HEK293 (cell line): ENCODE data around the gene SUV39H2.

Source experiments
- BCL11A ChIP-seq: fragments of 450-650 bp; formaldehyde crosslinking; IDR thresholded peaks from 2 replicates; pipeline ENCODE4 v1.5.1; 2016; ENCODE audit warnings: low read depth, missing biosample characterization, missing genetic modification characterization
- HOXA7 ChIP-seq: sonication (generic); formaldehyde crosslinking; IDR thresholded peaks from 2 replicates; pipeline ENCODE4 v1.8.1; 2022; ENCODE audit warnings: missing genetic modification reagents, borderline replicate concordance
- ZFP3 ChIP-seq: fragments of 450-650 bp; formaldehyde crosslinking; IDR thresholded peaks from 2 replicates; pipeline ENCODE4 v1.5.1; 2016; ENCODE audit warnings: low read depth, missing biosample characterization, missing genetic modification characterization
- ZNF148 ChIP-seq: fragments of 450-650 bp; formaldehyde crosslinking; IDR thresholded peaks from 2 replicates; pipeline ENCODE4 v1.5.0; 2017; ENCODE audit warnings: missing biosample characterization, missing genetic modification characterization, borderline replicate concordance
- TF ChIP-seq, protein P1 (sequence below): fragments of 450-650 bp; formaldehyde crosslinking; IDR thresholded peaks from 2 replicates; pipeline ENCODE4 v1.5.1; 2016; ENCODE audit warnings: missing biosample characterization, missing genetic modification characterization, low read depth

- TF ChIP-seq BCL11A (tag by site-specific recombination) = no peak
- TF ChIP-seq ZFP3 = no peak
- TF ChIP-seq, protein P1, sequence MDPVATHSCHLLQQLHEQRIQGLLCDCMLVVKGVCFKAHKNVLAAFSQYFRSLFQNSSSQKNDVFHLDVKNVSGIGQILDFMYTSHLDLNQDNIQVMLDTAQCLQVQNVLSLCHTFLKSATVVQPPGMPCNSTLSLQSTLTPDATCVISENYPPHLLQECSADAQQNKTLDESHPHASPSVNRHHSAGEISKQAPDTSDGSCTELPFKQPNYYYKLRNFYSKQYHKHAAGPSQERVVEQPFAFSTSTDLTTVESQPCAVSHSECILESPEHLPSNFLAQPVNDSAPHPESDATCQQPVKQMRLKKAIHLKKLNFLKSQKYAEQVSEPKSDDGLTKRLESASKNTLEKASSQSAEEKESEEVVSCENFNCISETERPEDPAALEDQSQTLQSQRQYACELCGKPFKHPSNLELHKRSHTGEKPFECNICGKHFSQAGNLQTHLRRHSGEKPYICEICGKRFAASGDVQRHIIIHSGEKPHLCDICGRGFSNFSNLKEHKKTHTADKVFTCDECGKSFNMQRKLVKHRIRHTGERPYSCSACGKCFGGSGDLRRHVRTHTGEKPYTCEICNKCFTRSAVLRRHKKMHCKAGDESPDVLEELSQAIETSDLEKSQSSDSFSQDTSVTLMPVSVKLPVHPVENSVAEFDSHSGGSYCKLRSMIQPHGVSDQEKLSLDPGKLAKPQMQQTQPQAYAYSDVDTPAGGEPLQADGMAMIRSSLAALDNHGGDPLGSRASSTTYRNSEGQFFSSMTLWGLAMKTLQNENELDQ = no peak
- TF ChIP-seq HOXA7 (CRISPR knock-in tag) = no peak
- TF ChIP-seq ZNF148 (tag by site-specific recombination) = no peak
Measured at GRCh38 chr10:14852236-14852635, 26.4 kb upstream of the SUV39H2 start.
